ENCODE data around the gene HIP1. TPM values are rescaled to one million over a fixed set of nuclear protein-coding genes. Genes with fewer than 3 reads are reported as not detected.

The HIP1 gene
- total and polyA plus RNA-seq, 2 of the 13 experiments (the other 11 are each of a cell fraction or from before 2014, with no cell fraction given), result 4.5 to 6.2 TPM

GRCh38 chr7:75758491-75758890 lies 19.8 kb upstream of the HIP1 start:
- TF ChIP-seq LBX2 (CRISPR knock-in tag; IDR thresholded peaks at IDR 0.05; ENCODE audit: borderline replicate concordance) (no peak), NFAT5 (CRISPR knock-in tag; IDR thresholded peaks at IDR 0.05) (no peak), ATF7 (IDR thresholded peaks at IDR 0.05) (peak; percentile 54), ATF7 (CRISPR knock-in tag; IDR thresholded peaks at IDR 0.05) (no peak), CEBPB (IDR thresholded peaks at IDR 0.05; ENCODE audit: borderline replicate concordance, low read depth, low read length) (peak; percentile 66; the same call in 1 of the 2 replicates), ZNF672 (CRISPR knock-in tag; IDR thresholded peaks at IDR 0.05) (no peak), TBX3 (IDR thresholded peaks at IDR 0.05; ENCODE audit: borderline replicate concordance) (no peak), ZNF12 (CRISPR knock-in tag; IDR thresholded peaks at IDR 0.05) (no peak)
- Histone ChIP-seq H3K4me1 (ENCODE audit: insufficient read depth, low read length) (peaks cover 11% of the 10 kb centered on the region; the same call in 1 of the 2 replicates), H3K9me3 (ENCODE audit: low read length) (no peaks in the 10 kb centered on the region), H4K20me1 (ENCODE audit: insufficient read depth, low read length) (no peaks in the 10 kb centered on the region), H3K4me2 (ENCODE audit: low read depth, low read length) (no peak overlapping the region), H3K27ac (ENCODE audit: extremely low read length, insufficient read depth, low read length) (no peak overlapping the region), H2AFZ (ENCODE audit: low read length) (no peak overlapping the region), H3K79me2 (ENCODE audit: insufficient read depth, low read length) (no peaks in the 10 kb centered on the region), H3K36me3 (replicated peaks in 1 of 2; ENCODE audit: control insufficient read depth in 1 of 2, insufficient read depth in 2 of 2, low read length in 2 of 2) (no peaks in the 10 kb centered on the region), H3K4me3 (replicated peaks in 1 of 3; ENCODE audit: insufficient read depth in 1 of 3, low read depth in 2 of 3, low read length in 3 of 3) (no peak overlapping the region), H3K27me3 (ENCODE audit: control insufficient read depth in 1 of 2, insufficient read depth in 2 of 2, low read length in 2 of 2) (no peaks in the 10 kb centered on the region), H3K9ac (ENCODE audit: insufficient read depth, low read depth, low read length) (no peak overlapping the region)
- 21% methylated on average over 2 of the region's 2 CpGs for WGBS (ENCODE audit: low lambda C conversion rate)
- ATAC-seq (no peak), DNase-seq (ENCODE audit: low spot score) (no peak), FAIRE-seq (no peak)
- intact Hi-C loops (cut with micrococcal nuclease; ENCODE audit: unreplicated experiment), result loop anchor here (10.0 kb wide), 1 partner anchor 114 kb away; no protein-coding TSS in a partner anchor
- in situ Hi-C loops (cut with HindIII; ENCODE audit: extremely low pct_ligation_motif_present, low pct_unique_long_range_greater_than_20kb), result no loop called here
- BruUV-seq (replicated peaks), result no TSS peak
- POLR2A ChIA-PET, result interaction anchor here (0.6 kb wide), 1 partner anchor 147 kb away, joined by 4 read pairs; no protein-coding TSS in a partner anchor
- CTCF ChIA-PET (ENCODE audit: low intra/inter-chr PET ratio, low total read pairs), result no interaction called here

Data from HepG2 (cell line).